ENCODE data around the gene AHDC1.
"Not testable (repeated sequence)": the region's sequence is repeated elsewhere in the genome, so short reads cannot be mapped to it uniquely, and the experiment has no call there.

Gene AHDC1

GRCh38 chr1:27633298-27633610 lies 29.3 kb upstream of the AHDC1 start:
- DNase-seq (ENCODE audit: low spot score), result peak; percentile 36

- DNase-seq (ENCODE audit: low spot score), result peak; percentile 80
Measured at GRCh38 chr1:27632387-27633297, 28.7 kb upstream of the AHDC1 start.

GRCh38 chr1:27630859-27631491 lies 27.0 kb upstream of the AHDC1 start:
- DNase-seq (ENCODE audit: low spot score), result peak; percentile 61

- DNase-seq (ENCODE audit: low spot score), result no peak
Measured at GRCh38 chr1:27628712-27629111, 24.8 kb upstream of the AHDC1 start.

- DNase-seq (ENCODE audit: low spot score), result not testable (repeated sequence)
Measured at GRCh38 chr1:27627733-27628132, 23.8 kb upstream of the AHDC1 start.

- DNase-seq (ENCODE audit: low spot score), result no peak
Measured at GRCh38 chr1:27627061-27627460, 23.1 kb upstream of the AHDC1 start.

GRCh38 chr1:27626031-27626935 lies 22.3 kb upstream of the AHDC1 start:
- peak; percentile 59 for DNase-seq (ENCODE audit: low spot score)

- DNase-seq (ENCODE audit: low spot score), result peak; percentile 73
Measured at GRCh38 chr1:27624467-27625178, 20.7 kb upstream of the AHDC1 start.

- no peak for DNase-seq (ENCODE audit: low spot score)
Measured at GRCh38 chr1:27623327-27624212, 19.6 kb upstream of the AHDC1 start.

- DNase-seq (ENCODE audit: low spot score), result no peak
Measured at GRCh38 chr1:27622828-27623227, 18.9 kb upstream of the AHDC1 start.

GRCh38 chr1:27621051-27621920 lies 17.3 kb upstream of the AHDC1 start:
- no peak for DNase-seq (ENCODE audit: low spot score)

- not testable (repeated sequence) for DNase-seq (ENCODE audit: low spot score)
Measured at GRCh38 chr1:27619782-27620438, 16.0 kb upstream of the AHDC1 start.

- no peak for DNase-seq (ENCODE audit: low spot score)
Measured at GRCh38 chr1:27618341-27619082, 14.6 kb upstream of the AHDC1 start.

- no peak for DNase-seq (ENCODE audit: low spot score)
Measured at GRCh38 chr1:27617420-27617819, 13.5 kb upstream of the AHDC1 start.

GRCh38 chr1:27616441-27616840 lies 12.5 kb upstream of the AHDC1 start:
- no peak for DNase-seq (ENCODE audit: low spot score)

GRCh38 chr1:27615346-27616192 lies 11.6 kb upstream of the AHDC1 start:
- no peak for DNase-seq (ENCODE audit: low spot score)

- no peak for DNase-seq (ENCODE audit: low spot score)
Measured at GRCh38 chr1:27614625-27615344, 10.8 kb upstream of the AHDC1 start.
